ENCODE results near the gene GNAQ. TPM values are rescaled to one million over a fixed set of nuclear protein-coding genes. Genes with fewer than 3 reads are reported as not detected.

GNAQ gene
- total RNA-seq, 1 experiment from 2014 or later = 0.51 TPM

DNA sequence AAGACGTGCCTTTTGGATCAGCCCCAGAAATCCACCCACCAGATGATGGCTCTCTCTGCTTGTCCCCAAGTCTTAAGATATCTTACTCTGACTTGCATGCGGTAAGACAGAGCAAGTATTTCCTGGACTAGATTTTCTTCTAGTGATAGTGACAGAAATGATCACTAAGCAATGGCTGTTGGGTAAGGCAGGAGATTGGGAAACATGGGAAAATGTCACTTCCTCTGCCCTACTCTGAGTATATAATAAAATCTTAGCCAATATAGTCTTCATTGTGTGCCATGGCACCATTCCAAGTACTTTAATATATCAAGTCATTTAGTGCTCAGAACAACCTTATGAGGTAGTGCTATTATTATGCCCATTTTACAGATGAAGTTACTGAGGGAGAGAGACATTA is 352.5 kb downstream of the GNAQ start:
- Histone ChIP-seq H3K9ac (ENCODE audit: low read length) (no peak overlapping the region), H3K4me3 (ENCODE audit: low read length) (no peak overlapping the region), H3K27ac (ENCODE audit: low read length) (no peak overlapping the region), H3F3A (ENCODE audit: low read length, unreplicated experiment) (no peaks in the 10 kb centered on the region), H3K9me3 (ENCODE audit: low read length) (no peaks in the 10 kb centered on the region), H3K27me3 (ENCODE audit: low read length) (no peaks in the 10 kb centered on the region), H3K36me3 (ENCODE audit: low read depth, low read length) (no peaks in the 10 kb centered on the region), H3K9me2 (replicated peaks; ENCODE audit: low read length) (no peaks in the 10 kb centered on the region), H3K4me2 (ENCODE audit: low read length) (no peak overlapping the region), H3K79me2 (ENCODE audit: low read length) (no peaks in the 10 kb centered on the region), H2AFZ (ENCODE audit: low read length) (no peak overlapping the region), H3K4me1 (ENCODE audit: insufficient read depth, low read length) (no peaks in the 10 kb centered on the region), H4K20me1 (ENCODE audit: low read length) (no peaks in the 10 kb centered on the region)
- TF ChIP-seq, protein P1, sequence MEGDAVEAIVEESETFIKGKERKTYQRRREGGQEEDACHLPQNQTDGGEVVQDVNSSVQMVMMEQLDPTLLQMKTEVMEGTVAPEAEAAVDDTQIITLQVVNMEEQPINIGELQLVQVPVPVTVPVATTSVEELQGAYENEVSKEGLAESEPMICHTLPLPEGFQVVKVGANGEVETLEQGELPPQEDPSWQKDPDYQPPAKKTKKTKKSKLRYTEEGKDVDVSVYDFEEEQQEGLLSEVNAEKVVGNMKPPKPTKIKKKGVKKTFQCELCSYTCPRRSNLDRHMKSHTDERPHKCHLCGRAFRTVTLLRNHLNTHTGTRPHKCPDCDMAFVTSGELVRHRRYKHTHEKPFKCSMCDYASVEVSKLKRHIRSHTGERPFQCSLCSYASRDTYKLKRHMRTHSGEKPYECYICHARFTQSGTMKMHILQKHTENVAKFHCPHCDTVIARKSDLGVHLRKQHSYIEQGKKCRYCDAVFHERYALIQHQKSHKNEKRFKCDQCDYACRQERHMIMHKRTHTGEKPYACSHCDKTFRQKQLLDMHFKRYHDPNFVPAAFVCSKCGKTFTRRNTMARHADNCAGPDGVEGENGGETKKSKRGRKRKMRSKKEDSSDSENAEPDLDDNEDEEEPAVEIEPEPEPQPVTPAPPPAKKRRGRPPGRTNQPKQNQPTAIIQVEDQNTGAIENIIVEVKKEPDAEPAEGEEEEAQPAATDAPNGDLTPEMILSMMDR (conservative IDR thresholded peaks at IDR 0.05; ENCODE audit: low read depth, low read length) = no peak
- TF ChIP-seq EZH2phosphoT487 (IDR thresholded peaks at IDR 0.05; ENCODE audit: borderline replicate concordance, low read length) (no peak), EZH2 (IDR thresholded peaks at IDR 0.05; ENCODE audit: low read length, unreplicated experiment) (no peak)
- no TSS peak for BruUV-seq (replicated peaks)
- ChIA-PET POLR2A (ENCODE audit: unreplicated experiment) (no interaction called here), CTCF (no interaction called here)
- DNase-seq (peak; percentile 6), ATAC-seq (no peak)
- intact Hi-C loops (cut with micrococcal nuclease) = no loop called here

DNA sequence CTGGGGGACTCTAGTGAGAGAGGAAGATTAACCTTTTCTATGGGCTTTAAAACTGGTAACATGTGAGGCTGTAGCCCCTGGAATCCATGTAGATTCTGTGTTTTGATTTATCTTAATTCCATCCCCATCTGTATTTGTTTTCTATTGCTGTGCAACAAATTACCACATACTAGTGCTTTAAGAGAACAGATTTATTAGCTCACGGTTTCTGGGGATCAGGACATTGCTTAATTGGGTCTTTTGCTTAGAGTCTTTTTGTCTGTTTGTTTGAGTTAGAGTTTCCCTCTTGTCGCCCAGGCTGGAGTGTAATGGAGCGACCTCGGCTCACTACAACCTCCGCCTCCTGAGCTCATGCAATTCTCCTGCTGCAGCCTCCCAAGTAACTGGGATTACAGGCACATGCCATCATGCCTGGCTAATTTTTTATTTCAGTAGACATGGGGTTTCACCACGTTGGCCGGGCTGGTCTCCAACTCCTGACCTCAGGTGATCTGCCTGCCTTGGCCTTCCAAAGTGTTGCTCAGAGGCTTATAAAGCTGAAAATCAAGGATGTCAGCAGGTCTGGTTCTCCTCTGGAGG is 353.6 kb downstream of the GNAQ start:
- ChIA-PET POLR2A (ENCODE audit: unreplicated experiment) (no interaction called here), CTCF (no interaction called here)
- Histone ChIP-seq H3K27ac (ENCODE audit: low read length) (no peak overlapping the region), H3F3A (ENCODE audit: low read length, unreplicated experiment) (no peaks in the 10 kb centered on the region), H3K9me2 (replicated peaks; ENCODE audit: low read length) (no peaks in the 10 kb centered on the region), H3K4me2 (ENCODE audit: low read length) (no peak overlapping the region), H3K79me2 (ENCODE audit: low read length) (no peaks in the 10 kb centered on the region), H3K4me3 (ENCODE audit: low read length) (no peak overlapping the region), H4K20me1 (ENCODE audit: low read length) (no peaks in the 10 kb centered on the region), H3K4me1 (ENCODE audit: insufficient read depth, low read length) (no peaks in the 10 kb centered on the region), H2AFZ (ENCODE audit: low read length) (no peak overlapping the region), H3K27me3 (ENCODE audit: low read length) (no peaks in the 10 kb centered on the region), H3K9ac (ENCODE audit: low read length) (no peak overlapping the region), H3K9me3 (ENCODE audit: low read length) (no peaks in the 10 kb centered on the region), H3K36me3 (ENCODE audit: low read depth, low read length) (no peaks in the 10 kb centered on the region)
- DNase-seq (no peak), ATAC-seq (no peak)
- intact Hi-C loops (cut with micrococcal nuclease) = no loop called here
- BruUV-seq (replicated peaks) = no TSS peak
- TF ChIP-seq, protein P1 (conservative IDR thresholded peaks at IDR 0.05; ENCODE audit: low read depth, low read length) = no peak
- TF ChIP-seq EZH2 (IDR thresholded peaks at IDR 0.05; ENCODE audit: low read length, unreplicated experiment) = no peak
- no peak for TF ChIP-seq EZH2phosphoT487 (IDR thresholded peaks at IDR 0.05; ENCODE audit: borderline replicate concordance, low read length)

DNA sequence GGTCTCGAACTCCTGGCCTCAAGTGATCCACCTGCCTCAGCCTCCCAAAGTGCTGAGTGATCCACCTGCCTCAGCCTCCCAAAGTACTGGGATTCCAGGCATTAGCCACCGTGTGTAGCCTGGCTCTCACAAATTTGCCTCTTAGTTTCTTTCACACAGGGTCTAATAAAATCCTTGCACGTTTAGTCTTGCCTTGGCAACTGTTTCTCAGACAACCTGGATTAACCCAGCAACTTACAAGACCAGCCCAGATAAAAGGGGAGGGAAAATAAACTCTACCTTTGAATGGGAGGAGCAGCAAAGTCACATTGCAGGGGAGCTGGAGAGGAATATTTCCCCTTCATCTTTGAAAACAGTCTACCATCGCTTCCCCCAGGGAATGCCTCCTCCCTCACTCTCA is 354.2 kb downstream of the GNAQ start:
- no peak for ATAC-seq
- ChIA-PET CTCF (no interaction called here), POLR2A (ENCODE audit: unreplicated experiment) (no interaction called here)
- intact Hi-C loops (cut with micrococcal nuclease) = no loop called here
- Histone ChIP-seq H3K27me3 (ENCODE audit: low read length) (no peaks in the 10 kb centered on the region), H3K27ac (ENCODE audit: low read length) (no peak overlapping the region), H3K79me2 (ENCODE audit: low read length) (no peaks in the 10 kb centered on the region), H3K9me2 (replicated peaks; ENCODE audit: low read length) (no peaks in the 10 kb centered on the region), H4K20me1 (ENCODE audit: low read length) (no peaks in the 10 kb centered on the region), H3K4me1 (ENCODE audit: insufficient read depth, low read length) (no peaks in the 10 kb centered on the region), H3K4me2 (ENCODE audit: low read length) (no peak overlapping the region), H3K9me3 (ENCODE audit: low read length) (no peaks in the 10 kb centered on the region), H3K9ac (ENCODE audit: low read length) (no peak overlapping the region), H3K4me3 (ENCODE audit: low read length) (no peak overlapping the region), H2AFZ (ENCODE audit: low read length) (no peak overlapping the region), H3F3A (ENCODE audit: low read length, unreplicated experiment) (no peaks in the 10 kb centered on the region), H3K36me3 (ENCODE audit: low read depth, low read length) (no peaks in the 10 kb centered on the region)
- BruUV-seq (replicated peaks) = no TSS peak
- DNase-seq = no peak
- TF ChIP-seq EZH2 (IDR thresholded peaks at IDR 0.05; ENCODE audit: low read length, unreplicated experiment) = no peak
- TF ChIP-seq, protein P1 (conservative IDR thresholded peaks at IDR 0.05; ENCODE audit: low read depth, low read length) = no peak
- TF ChIP-seq EZH2phosphoT487 (IDR thresholded peaks at IDR 0.05; ENCODE audit: borderline replicate concordance, low read length) = no peak
